ENCODE results near the gene RANBP1.

Gene RANBP1

GRCh38 chr22:20109411-20110358 is 6.2 kb upstream of the RANBP1 start:
- DNase-seq, result no peak

GRCh38 chr22:20110359-20110985 is 5.4 kb upstream of the RANBP1 start:
- DNase-seq, result no peak

GRCh38 chr22:20111045-20111688 is 4.7 kb upstream of the RANBP1 start:
- DNase-seq, result peak; percentile 18

GRCh38 chr22:20111689-20112622 is 3.9 kb upstream of the RANBP1 start:
- DNase-seq, result no peak

GRCh38 chr22:20112623-20113511 is 3.0 kb upstream of the RANBP1 start:
- no peak for DNase-seq

GRCh38 chr22:20113551-20114310 is 2.2 kb upstream of the RANBP1 start:
- no peak for DNase-seq

- DNase-seq, result no peak
Observed at GRCh38 chr22:20114506-20115475, 1.1 kb upstream of the RANBP1 start.

GRCh38 chr22:20116376-20116950 is 559 bp downstream of the RANBP1 start:
- no peak for DNase-seq

GRCh38 chr22:20116951-20117632 is 1.2 kb downstream of the RANBP1 start, which contains the start of gene TRMT2A:
TSS of gene TRMT2A (minus strand) at chr22:20117226. CDS start at chr22:20116906, 320 bp downstream.
- DNase-seq, result peak; percentile 92

- no peak for DNase-seq
Observed at GRCh38 chr22:20117633-20118299, 1.9 kb downstream of the RANBP1 start.

GRCh38 chr22:20118300-20119020 is 2.6 kb downstream of the RANBP1 start:
- no peak for DNase-seq

GRCh38 chr22:20121856-20122415 is 6.0 kb downstream of the RANBP1 start:
- no peak for DNase-seq

GRCh38 chr22:20123366-20124082 is 7.6 kb downstream of the RANBP1 start:
- DNase-seq, result no peak

- DNase-seq, result no peak
Observed at GRCh38 chr22:20124083-20124787, 8.3 kb downstream of the RANBP1 start.
